K562 (cell line): ENCODE measurements around the gene TP73. TPM values are rescaled to one million over a fixed set of nuclear protein-coding genes. Genes with fewer than 3 reads are reported as not detected.
A peak's percentile ranks its signal among the peaks of the same experiment; 100 is the strongest.

ENCODE experiments used
- AFF4 ChIP-seq: sonication (generic); formaldehyde crosslinking; IDR thresholded peaks from 2 replicates; pipeline ENCODE4 v1.8.0; 2023; ENCODE audit warnings: mild to moderate bottlenecking, missing genetic modification reagents
- ATF4 ChIP-seq: fragments of 450-650 bp; formaldehyde crosslinking; IDR thresholded peaks from 2 replicates; pipeline ENCODE4 v1.4.0; 2022; ENCODE audit warnings: mild to moderate bottlenecking, moderate library complexity
- BRCA1 ChIP-seq, 2 experiments: fragments of 450-650 bp in 1 of 2; sonication (generic) in 1 of 2; formaldehyde crosslinking in 1 of 2; IDR thresholded peaks; 2 replicates each; pipeline versions ENCODE4 v1.5.0 to v1.6.1; 2017 to 2020; ENCODE audit warnings: mild to moderate bottlenecking in 1 of 2, missing genetic modification reagents in 1 of 2
- FOXP4 ChIP-seq: sonication (generic); formaldehyde crosslinking; IDR thresholded peaks from 2 replicates; pipeline ENCODE4 v1.8.0; 2022; ENCODE audit warnings: mild to moderate bottlenecking, missing genetic modification reagents, borderline replicate concordance
- HMGXB4 ChIP-seq: sonication (generic); formaldehyde crosslinking; IDR thresholded peaks from 2 replicates; pipeline ENCODE4 v1.8.1; 2023; ENCODE audit warnings: mild to moderate bottlenecking, missing genetic modification reagents
- MLX ChIP-seq, 2 experiments: fragments of 450-650 bp in 1 of 2; sonication (generic) in 1 of 2; formaldehyde crosslinking; conservative IDR thresholded peaks; 2 replicates each; pipeline versions ENCODE4 v1.4.0 to v1.8.1; 2020 to 2022; ENCODE audit warnings: mild to moderate bottlenecking in 1 of 2, missing genetic modification reagents in 1 of 2
- MTA3 ChIP-seq: fragments of 450-650 bp; formaldehyde crosslinking; IDR thresholded peaks from 2 replicates; pipeline ENCODE4 v1.6.1; 2017; ENCODE audit warnings: mild to moderate bottlenecking, borderline replicate concordance
- NUFIP1 ChIP-seq: fragments of 450-650 bp; IDR thresholded peaks from 2 replicates; pipeline ENCODE4 v1.6.1; 2018; ENCODE audit not compliant: partially characterized antibody
- POLR3A ChIP-seq: IDR thresholded peaks from 2 replicates; pipeline ENCODE4 v1.6.1; 2011; ENCODE audit warnings: borderline replicate concordance, mild to moderate bottlenecking, moderate library complexity; ENCODE audit not compliant: insufficient read length, insufficient read depth; ENCODE audit errors: extremely low read depth
- RBBP5 ChIP-seq: fragments of 200-600 bp; sonication (generic); IDR thresholded peaks from 2 replicates; pipeline ENCODE4 v1.6.1; 2012; ENCODE audit warnings: borderline replicate concordance, mild to moderate bottlenecking, low read length, control low read depth, inconsistent platforms; ENCODE audit not compliant: insufficient read depth, poor library complexity, severe bottlenecking
- ZKSCAN1 ChIP-seq: fragments of 150-350 bp; IDR thresholded peaks from 2 replicates; pipeline ENCODE4 v1.6.1; 2016; ENCODE audit warnings: low read depth, low read length
- ZNF436 ChIP-seq: fragments of 250-450, 450-650 bp; sonication (Bioruptor Pico); formaldehyde crosslinking; IDR thresholded peaks from 2 replicates; pipeline ENCODE4 v1.7.0; 2020; ENCODE audit warnings: mild to moderate bottlenecking
- ZNF449 ChIP-seq: fragments of 250-450 bp; sonication (Bioruptor Pico); IDR thresholded peaks from 2 replicates; pipeline ENCODE4 v1.8.0; 2022; ENCODE audit warnings: moderate library complexity, mild to moderate bottlenecking, inconsistent platforms
- polyA plus RNA-seq, 8 experiments: library from polyadenylated mRNA; depleted of rRNA in 4 of 8; stranded (reverse) in 5 of 8; unstranded in 3 of 8; fragments of >200 nt; fragmentation: Nextera tagmentation in 2 of 8; fragmentation: Illumina TruSeq in 1 of 8; extraction: Ambion mirVana in 2 of 8; extraction: Trizol in 1 of 8; gene quantifications; 2 replicates each; pipeline versions ENCODE4 v1.2.1 to v1.2.3, GENCODE V29; 2011 to 2014; ENCODE audit warnings: inconsistent platforms in 1 of 8, missing spikeins in 1 of 8
- total RNA-seq, 7 experiments: library from RNA; depleted of rRNA in 6 of 7; stranded (reverse); fragments of >200 nt in 6 of 7; fragmentation: Illumina TruSeq in 2 of 7; extraction: Trizol in 2 of 7; gene quantifications; 2 replicates each; pipeline versions ENCODE4 v1.2.1 to v1.2.3, GENCODE V29; 2011 to 2021; ENCODE audit warnings: low replicate concordance in 1 of 7

TP73 gene
- total and polyA plus RNA-seq, 9 of the 15 experiments (the other 6 are each of a cell fraction or from before 2014, with no cell fraction given): 0.07 to 1.6 (median 0.40) TPM; not detected in 2

- TF ChIP-seq MTA3: peak; percentile 67; the same call in 1 of the 2 replicates
- TF ChIP-seq MLX (CRISPR knock-in tag; conservative IDR thresholded peaks at IDR 0.05): no peak
- TF ChIP-seq ZNF436 (CRISPR knock-in tag): no peak
- peak; percentile 88; the same call in 1 of the 2 replicates for TF ChIP-seq FOXP4 (CRISPR knock-in tag)
- no peak for TF ChIP-seq NUFIP1
- TF ChIP-seq RBBP5: peak; percentile 45
- no peak for TF ChIP-seq ZKSCAN1
- no peak for TF ChIP-seq BRCA1 (IDR thresholded peaks at IDR 0.05)
- no peak for TF ChIP-seq BRCA1 (CRISPR knock-in tag; IDR thresholded peaks at IDR 0.05)
- TF ChIP-seq POLR3A: no peak
- TF ChIP-seq HMGXB4 (CRISPR knock-in tag): no peak
- no peak for TF ChIP-seq ZNF449 (CRISPR knock-in tag)
- TF ChIP-seq AFF4 (CRISPR knock-in tag): no peak
- TF ChIP-seq ATF4 (CRISPR knock-in tag): no peak
These were observed 27.8 kb upstream of the TP73 start, which contains the start of gene TPRG1L (continued) for GRCh38 chr1:3624200-3625136.
